SK-N-SH (cell line): Measurements from ENCODE around the gene PRDM15. TPM values are rescaled to one million over a fixed set of nuclear protein-coding genes. Genes with fewer than 3 reads are reported as not detected.

Experiments used
- CTCF ChIA-PET: fragments of 300-600, 350-600 bp; formaldehyde crosslinking; extraction: SDS; loops from one replicate; lab custom pipeline; 2021; lab: Yijun Ruan, JAX
- POLR2A ChIA-PET: fragments of 350-600 bp; sonication (Branson Sonifier 250); formaldehyde crosslinking; extraction: SDS; loops from one replicate; lab custom pipeline; 2020; ENCODE audit warnings: antibody characterized with exemption, inconsistent platforms; lab: Yijun Ruan, JAX
- DNase-seq: peaks from one replicate; pipeline ENCODE4 v3.0.0; 2012
- H2AFZ ChIP-seq: fragments of 200-600 bp; sonication (generic); 2 replicates; pipeline ENCODE4 v1.8.1; 2016; ENCODE audit warnings: antibody characterized with exemption, mild to moderate bottlenecking, low read depth
- H3F3A ChIP-seq: fragments of 200-600 bp; sonication (generic); replicated peaks from 2 replicates; pipeline ENCODE3; 2016; ENCODE audit warnings: antibody characterized with exemption, mild to moderate bottlenecking; ENCODE audit not compliant: insufficient read depth
- H3K27ac ChIP-seq, 2 experiments: fragments of 200-500 bp in 1 of 2; fragments of 200-600 bp in 1 of 2; sonication (Bioruptor generic) in 1 of 2; sonication (generic), shearing (Covaris generic) in 1 of 2; 2 replicates each; pipeline versions ENCODE4 v1.5.1 to v1.6.1; 2014 to 2016; ENCODE audit warnings: low read depth in 2 of 2, inconsistent platforms in 1 of 2, low read length in 1 of 2, mild to moderate bottlenecking in 1 of 2, mixed read lengths in 1 of 2
- H3K27me3 ChIP-seq: fragments of 200-600 bp; sonication (generic), shearing (Covaris generic); 2 replicates; pipeline ENCODE4 v1.6.1; 2016; ENCODE audit warnings: mixed run types; ENCODE audit not compliant: insufficient read depth
- H3K36me3 ChIP-seq, 2 experiments: fragments of 200-500 bp in 1 of 2; fragments of 200-600 bp in 1 of 2; sonication (Bioruptor generic) in 1 of 2; sonication (generic) in 1 of 2; replicated peaks in 1 of 2; 2 replicates each; pipeline versions ENCODE3 to v1.5.1; 2014 to 2016; ENCODE audit warnings: low read length in 1 of 2, mild to moderate bottlenecking in 1 of 2; ENCODE audit not compliant: insufficient read depth in 2 of 2, control insufficient read depth in 1 of 2
- H3K4me1 ChIP-seq, 2 experiments: fragments of 200-500 bp in 1 of 2; fragments of 200-600 bp in 1 of 2; sonication (Bioruptor generic) in 1 of 2; sonication (generic), shearing (Covaris generic) in 1 of 2; 2 replicates each; pipeline versions ENCODE4 v1.5.1 to v1.6.1; 2014 to 2016; ENCODE audit warnings: low read depth in 1 of 2, low read length in 1 of 2, mixed run types in 1 of 2; ENCODE audit not compliant: insufficient read depth in 2 of 2, control insufficient read depth in 1 of 2
- H3K4me2 ChIP-seq: fragments of 200-600 bp; sonication (generic), shearing (Covaris generic); 2 replicates; pipeline ENCODE4 v1.6.1; 2017; ENCODE audit warnings: mixed run types
- H3K4me3 ChIP-seq, 2 experiments: fragments of 200-500 bp in 1 of 2; fragments of 200-600 bp in 1 of 2; sonication (Bioruptor generic) in 1 of 2; sonication (generic), shearing (Covaris generic) in 1 of 2; 2 replicates each; pipeline versions ENCODE4 v1.5.1 to v1.8.1; 2014 to 2016; ENCODE audit warnings: low read depth in 2 of 2, inconsistent platforms in 1 of 2, low read length in 1 of 2, mild to moderate bottlenecking in 1 of 2, mixed read lengths in 1 of 2, moderate library complexity in 1 of 2
- H3K79me2 ChIP-seq: fragments of 200-600 bp; sonication (generic); 2 replicates; pipeline ENCODE4 v1.8.1; 2017; ENCODE audit warnings: mild to moderate bottlenecking; ENCODE audit not compliant: insufficient read depth
- H3K9ac ChIP-seq: fragments of 200-600 bp; sonication (generic); 2 replicates; pipeline ENCODE4 v1.6.1; 2017; ENCODE audit warnings: mixed run types
- H3K9me2 ChIP-seq: fragments of 200-600 bp; sonication (generic); 2 replicates; pipeline ENCODE4 v1.6.1; 2017; ENCODE audit warnings: mixed run types
- H3K9me3 ChIP-seq: fragments of 200-600 bp; sonication (generic); 2 replicates; pipeline ENCODE4 v1.6.1; 2017; ENCODE audit warnings: mixed run types, mild to moderate bottlenecking, moderate library complexity
- H4K20me1 ChIP-seq: fragments of 200-600 bp; sonication (generic); 2 replicates; pipeline ENCODE4 v1.6.1; 2017; ENCODE audit warnings: mild to moderate bottlenecking, mixed run types; ENCODE audit not compliant: insufficient read depth
- CTCF ChIP-seq: fragments of 200-600 bp; sonication (generic); IDR thresholded peaks from 2 replicates; pipeline ENCODE4 v1.6.1; 2017; ENCODE audit warnings: antibody characterized with exemption, mild to moderate bottlenecking, moderate library complexity
- EZH2phosphoT487 ChIP-seq: fragments of 200-600 bp; sonication (generic); IDR thresholded peaks from 2 replicates; pipeline ENCODE4 v1.6.1; 2017; ENCODE audit warnings: low read depth, mixed run types, mild to moderate bottlenecking, antibody characterized with exemption, moderate library complexity, borderline replicate concordance
- MEF2A ChIP-seq: IDR thresholded peaks from 2 replicates; pipeline ENCODE4 v1.4.0; 2012; ENCODE audit warnings: low read depth, borderline replicate concordance
- MXI1 ChIP-seq: IDR thresholded peaks from 2 replicates; pipeline ENCODE4 v1.6.1; 2012; ENCODE audit warnings: mild to moderate bottlenecking, low read depth, low read length, improper control_type of control experiment
- NFIC ChIP-seq: IDR thresholded peaks from 2 replicates; pipeline ENCODE4 v1.4.0; 2012; ENCODE audit warnings: borderline replicate concordance
- PBX3 ChIP-seq: IDR thresholded peaks from 2 replicates; pipeline ENCODE4; 2012
- TAF1 ChIP-seq: IDR thresholded peaks from 2 replicates; pipeline ENCODE4 v1.6.1; 2012; ENCODE audit warnings: low read depth, mild to moderate bottlenecking, low read length, moderate library complexity, borderline replicate concordance
- TEAD4 ChIP-seq: IDR thresholded peaks from 2 replicates; pipeline ENCODE4 v1.4.0; 2012; ENCODE audit warnings: mild to moderate bottlenecking, borderline replicate concordance; ENCODE audit not compliant: insufficient read depth
- USF1 ChIP-seq: IDR thresholded peaks from 2 replicates; pipeline ENCODE4 v1.4.0; 2012; ENCODE audit warnings: low read depth, borderline replicate concordance
- WGBS: methylation state at CpG from one replicate; pipeline ENCODE4 v1.1.6; 2017; ENCODE audit warnings: low lambda C conversion rate; 5-methylcytosine and 5-hydroxymethylcytosine counted together
- polyA plus RNA-seq, 3 experiments: library from polyadenylated mRNA; depleted of rRNA; stranded (reverse); fragments of >200 nt; gene quantifications; 2 replicates each; pipeline ENCODE4 v1.2.3, GENCODE V29; 2012

PRDM15 gene
- polyA plus RNA-seq, 1 of the 3 experiments (the other 2 are of a cell fraction) = 7.0 TPM

- H3K27me3 ChIP-seq = no peaks in the 10 kb centered on the region
- H3K27ac ChIP-seq = no peak overlapping the region
- peaks cover 7 to 26% of the 10 kb centered on the region in 2 experiments for H3K36me3 ChIP-seq
- no peaks in the 10 kb centered on the region for H3K9me2 ChIP-seq
- no peak overlapping the region for H3K4me2 ChIP-seq
- H3K9me3 ChIP-seq = no peaks in the 10 kb centered on the region
- CTCF ChIA-PET = interaction anchor here (2.0 kb wide), 1 partner anchor 17 kb away, joined by 10 read pairs; no protein-coding TSS in a partner anchor
- WGBS = 97% methylated on average over 12 of the region's 13 CpGs
- no peaks in the 10 kb centered on the region for H4K20me1 ChIP-seq
- no peak overlapping the region for H2AFZ ChIP-seq
- no peaks in the 10 kb centered on the region for H3K4me1 ChIP-seq
- no peak overlapping the region for H3K4me3 ChIP-seq
- H3K79me2 ChIP-seq = no peaks in the 10 kb centered on the region
- POLR2A ChIA-PET = no interaction called here
- no peak for TF ChIP-seq MEF2A
- H3K9ac ChIP-seq = no peak overlapping the region
- DNase-seq = no peak
- H3F3A ChIP-seq = no peaks in the 10 kb centered on the region
Observed at GRCh38 chr21:41833497-41834115, 45.5 kb downstream of the PRDM15 start.

GRCh38 chr21:41832596-41833496, 46.3 kb downstream of the PRDM15 start:
- ChIA-PET POLR2A (no interaction called here), CTCF (interaction anchor here (2.0 kb wide), 1 partner anchor 16 kb away, joined by 10 read pairs; no protein-coding TSS in a partner anchor)
- Histone ChIP-seq H3F3A (no peaks in the 10 kb centered on the region), H3K4me2 (no peak overlapping the region), H3K36me3 (peaks cover 7 to 24% of the 10 kb centered on the region in 2 experiments), H3K27me3 (no peaks in the 10 kb centered on the region), H3K9me3 (no peaks in the 10 kb centered on the region), H4K20me1 (no peaks in the 10 kb centered on the region), H3K4me1 (no peaks in the 10 kb centered on the region), H3K9me2 (no peaks in the 10 kb centered on the region), H2AFZ (no peak overlapping the region), H3K9ac (no peak overlapping the region), H3K27ac (no peak overlapping the region), H3K79me2 (no peaks in the 10 kb centered on the region), H3K4me3 (no peak overlapping the region)
- no peak for TF ChIP-seq TAF1
- no peak for TF ChIP-seq TEAD4
- no peak for TF ChIP-seq USF1
- TF ChIP-seq MXI1 = no peak
- no peak for TF ChIP-seq CTCF
- no peak for TF ChIP-seq PBX3
- no peak for TF ChIP-seq NFIC
- no peak for TF ChIP-seq EZH2phosphoT487
- no peak for TF ChIP-seq MEF2A
- WGBS = 86% methylated on average over 13 of the region's 17 CpGs
- DNase-seq = no peak
